Suppressor macrophage (primary cell): ENCODE results near the gene PARG.
"Not testable (repeated sequence)": the region's sequence is repeated elsewhere in the genome, so short reads cannot be mapped to it uniquely, and the experiment has no call there.

Experiments used
- DNase-seq, 4 experiments: peaks; one replicate each; pipeline ENCODE4 v3.0.0-alpha.2; 2020 to 2022

PARG gene

GRCh38 chr10:49900406-49900805 lies 41.4 kb downstream of the PARG start:
- DNase-seq, result not testable (repeated sequence)

GRCh38 chr10:49899999-49900398 lies 41.8 kb downstream of the PARG start:
- DNase-seq, result not testable (repeated sequence)

- DNase-seq, result not testable (repeated sequence)
Measured at GRCh38 chr10:49890025-49890424, 51.8 kb downstream of the PARG start.

GRCh38 chr10:49884739-49885331 lies 57.0 kb downstream of the PARG start:
- DNase-seq, result not testable (repeated sequence)

- DNase-seq, result not testable (repeated sequence)
Measured at GRCh38 chr10:49883852-49884251, 58.0 kb downstream of the PARG start.

GRCh38 chr10:49882327-49882726 lies 59.5 kb downstream of the PARG start:
- DNase-seq, result not testable (repeated sequence)

- not testable (repeated sequence) for DNase-seq
Measured at GRCh38 chr10:49872740-49873139, 69.1 kb downstream of the PARG start.

- not testable (repeated sequence) for DNase-seq
Measured at GRCh38 chr10:49871462-49871861, 70.4 kb downstream of the PARG start.

- not testable (repeated sequence) for DNase-seq
Measured at GRCh38 chr10:49859933-49860332, 81.9 kb downstream of the PARG start.

GRCh38 chr10:49858697-49859382 lies 83.0 kb downstream of the PARG start:
- DNase-seq, result not testable (repeated sequence)

- not testable (repeated sequence) for DNase-seq
Measured at GRCh38 chr10:49849520-49849919, 92.3 kb downstream of the PARG start.

GRCh38 chr10:49844775-49845595 lies 96.8 kb downstream of the PARG start:
- no peak for DNase-seq

GRCh38 chr10:49842333-49842628 lies 99.5 kb downstream of the PARG start:
- not testable (repeated sequence) for DNase-seq

- no peak for DNase-seq
Measured at GRCh38 chr10:49841615-49842332, 100.1 kb downstream of the PARG start.

GRCh38 chr10:49837685-49838084 lies 104.1 kb downstream of the PARG start:
- no peak for DNase-seq

- no peak for DNase-seq
Measured at GRCh38 chr10:49837051-49837478, 104.8 kb downstream of the PARG start.

GRCh38 chr10:49834976-49835375 lies 106.9 kb downstream of the PARG start:
- DNase-seq, result no peak

- DNase-seq, result no peak
Measured at GRCh38 chr10:49834201-49834600, 107.6 kb downstream of the PARG start.

- no peak for DNase-seq
Measured at GRCh38 chr10:49833168-49833567, 108.7 kb downstream of the PARG start.

- DNase-seq, result no peak
Measured at GRCh38 chr10:49831352-49832035, 110.3 kb downstream of the PARG start.

GRCh38 chr10:49830846-49831245 lies 111.0 kb downstream of the PARG start:
- no peak for DNase-seq

- DNase-seq, result no peak
Measured at GRCh38 chr10:49830016-49830415, 111.8 kb downstream of the PARG start.
